D721Med (cell line): ENCODE measurements around the gene SLC7A10.

ENCODE experiments used
- DNase-seq: peaks from one replicate; pipeline ENCODE4 v3.0.0; 2011; ENCODE audit warnings: low spot score; ENCODE audit not compliant: insufficient read length
- FAIRE-seq: peaks from 2 replicates; lab custom pipeline; 2011; peaks lifted over from hg19 to GRCh38; lab: Jason Lieb, UNC
- TF ChIP-seq, protein P1 (sequence below): IDR thresholded peaks from 2 replicates; pipeline ENCODE4 v1.5.1; 2012; ENCODE audit warnings: mild to moderate bottlenecking, control low read depth; ENCODE audit not compliant: insufficient read depth; ENCODE audit errors: missing control alignments

The SLC7A10 gene

DNA sequence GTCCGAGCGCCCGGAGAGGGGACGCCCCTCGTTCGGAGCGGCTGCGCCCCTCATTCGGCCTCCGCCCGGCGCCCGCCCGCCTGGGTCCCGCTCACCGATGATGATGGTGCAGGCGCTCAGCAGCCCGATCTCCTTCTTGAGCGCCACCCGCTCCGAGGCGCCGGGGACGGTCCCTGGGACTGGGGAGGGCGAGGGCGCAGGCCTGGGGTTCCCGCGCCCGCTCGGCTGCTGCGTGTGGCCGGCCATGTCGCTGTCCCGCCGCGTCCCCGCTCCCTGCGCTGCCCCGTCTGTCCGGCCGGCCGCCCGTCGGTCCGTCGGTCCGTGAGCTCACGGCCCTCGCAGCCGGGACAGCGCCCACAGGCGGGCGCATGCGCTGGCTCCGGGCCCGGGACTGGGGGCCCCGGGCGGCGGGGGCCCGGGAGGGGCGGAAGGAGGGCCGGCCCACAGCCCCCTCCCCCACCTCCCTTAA is at the start of gene SLC7A10:
Gene SLC7A10 (minus strand): TSS at position 393 of the 469 bp plus-strand sequence. CDS start 147 bp downstream, at position 246.
- DNase-seq (no peak), FAIRE-seq (no peak)
- TF ChIP-seq, protein P1, sequence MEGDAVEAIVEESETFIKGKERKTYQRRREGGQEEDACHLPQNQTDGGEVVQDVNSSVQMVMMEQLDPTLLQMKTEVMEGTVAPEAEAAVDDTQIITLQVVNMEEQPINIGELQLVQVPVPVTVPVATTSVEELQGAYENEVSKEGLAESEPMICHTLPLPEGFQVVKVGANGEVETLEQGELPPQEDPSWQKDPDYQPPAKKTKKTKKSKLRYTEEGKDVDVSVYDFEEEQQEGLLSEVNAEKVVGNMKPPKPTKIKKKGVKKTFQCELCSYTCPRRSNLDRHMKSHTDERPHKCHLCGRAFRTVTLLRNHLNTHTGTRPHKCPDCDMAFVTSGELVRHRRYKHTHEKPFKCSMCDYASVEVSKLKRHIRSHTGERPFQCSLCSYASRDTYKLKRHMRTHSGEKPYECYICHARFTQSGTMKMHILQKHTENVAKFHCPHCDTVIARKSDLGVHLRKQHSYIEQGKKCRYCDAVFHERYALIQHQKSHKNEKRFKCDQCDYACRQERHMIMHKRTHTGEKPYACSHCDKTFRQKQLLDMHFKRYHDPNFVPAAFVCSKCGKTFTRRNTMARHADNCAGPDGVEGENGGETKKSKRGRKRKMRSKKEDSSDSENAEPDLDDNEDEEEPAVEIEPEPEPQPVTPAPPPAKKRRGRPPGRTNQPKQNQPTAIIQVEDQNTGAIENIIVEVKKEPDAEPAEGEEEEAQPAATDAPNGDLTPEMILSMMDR: no peak

DNA sequence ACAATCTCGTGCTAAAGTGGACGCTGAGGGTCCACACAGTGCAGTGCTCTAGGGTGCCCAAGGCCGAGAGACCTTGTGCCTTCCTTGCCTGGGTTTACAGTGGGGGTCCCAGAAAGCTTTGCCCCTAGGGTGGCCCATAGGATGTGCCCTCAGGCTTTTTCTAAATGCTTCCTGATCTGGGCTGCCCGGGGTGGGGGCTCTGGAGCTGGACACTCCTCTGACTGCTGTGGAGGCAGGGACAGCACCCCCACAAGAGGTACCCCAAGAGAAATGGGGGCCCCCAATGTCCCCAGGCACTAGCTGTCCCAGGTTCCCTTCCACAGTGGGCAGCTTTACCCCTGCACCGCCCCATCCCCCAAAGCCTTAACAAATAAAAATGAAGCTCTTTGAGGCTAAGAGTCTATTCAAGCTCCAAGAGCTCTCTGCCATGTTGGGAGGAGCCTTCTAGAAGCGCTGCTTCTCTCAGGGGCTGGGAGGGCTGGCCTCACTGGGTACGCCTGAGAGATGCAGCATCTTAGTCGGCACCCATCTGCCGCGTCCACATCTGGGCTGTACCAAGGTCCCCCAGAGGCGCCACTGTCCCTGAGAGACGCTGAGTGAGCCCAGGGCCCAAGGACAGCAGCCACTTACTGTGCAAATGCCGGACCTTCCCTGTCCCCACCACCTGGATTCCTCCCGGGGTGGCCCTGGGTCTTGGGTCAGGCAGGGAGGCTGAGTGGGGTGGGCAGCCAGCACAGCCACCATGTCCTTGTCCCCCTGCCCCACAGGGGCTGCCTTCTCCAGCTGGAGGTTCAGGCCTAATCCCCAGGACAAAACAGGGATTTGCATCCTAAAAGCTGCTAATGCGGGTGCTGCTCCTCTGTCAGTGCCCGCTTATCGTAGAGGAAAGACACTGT is 49.3 kb upstream of the SLC7A10 start:
- TF ChIP-seq, protein P1: no peak
- FAIRE-seq (no peak), DNase-seq (no peak)

DNA sequence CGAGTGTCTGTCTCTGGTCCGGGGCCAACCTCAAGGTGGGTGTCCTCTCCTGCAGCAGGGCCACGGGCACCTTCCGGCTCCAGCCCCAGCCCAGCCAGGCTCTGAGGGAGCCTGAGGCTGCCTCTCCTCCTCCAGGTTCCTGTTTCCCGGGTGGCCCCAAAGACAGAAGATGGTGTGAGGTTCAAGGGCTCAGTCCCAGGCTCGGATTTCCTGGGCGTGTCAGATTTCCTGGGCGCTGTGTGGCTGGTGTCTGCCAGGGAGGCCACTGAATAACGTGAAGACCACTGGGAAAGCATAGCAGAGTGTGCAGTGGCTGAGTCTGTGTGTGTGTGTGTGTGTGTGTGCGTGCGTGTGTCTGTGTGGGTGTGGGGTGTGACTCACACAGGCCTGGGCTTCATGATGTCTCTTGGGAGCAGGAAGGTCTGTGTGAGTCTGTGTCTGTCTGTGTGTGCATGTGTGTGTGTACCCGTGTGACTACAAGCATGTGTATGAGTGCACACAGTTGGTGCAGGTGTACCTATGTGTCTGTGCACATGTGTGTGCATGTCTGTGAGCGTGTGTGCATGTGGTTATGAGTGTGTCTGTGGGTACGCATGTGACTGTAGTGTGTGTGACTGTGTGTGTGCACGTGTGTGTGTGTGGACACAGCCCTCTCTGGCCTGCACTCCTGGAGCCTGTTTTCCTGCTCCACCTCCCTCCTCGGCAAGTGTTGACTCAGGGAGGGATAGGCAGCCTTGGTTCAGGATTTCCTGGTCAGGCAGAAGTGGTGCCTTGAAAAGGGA is 48.4 kb upstream of the SLC7A10 start:
- DNase-seq: no peak
- no peak for FAIRE-seq
- TF ChIP-seq, protein P1: no peak

DNA sequence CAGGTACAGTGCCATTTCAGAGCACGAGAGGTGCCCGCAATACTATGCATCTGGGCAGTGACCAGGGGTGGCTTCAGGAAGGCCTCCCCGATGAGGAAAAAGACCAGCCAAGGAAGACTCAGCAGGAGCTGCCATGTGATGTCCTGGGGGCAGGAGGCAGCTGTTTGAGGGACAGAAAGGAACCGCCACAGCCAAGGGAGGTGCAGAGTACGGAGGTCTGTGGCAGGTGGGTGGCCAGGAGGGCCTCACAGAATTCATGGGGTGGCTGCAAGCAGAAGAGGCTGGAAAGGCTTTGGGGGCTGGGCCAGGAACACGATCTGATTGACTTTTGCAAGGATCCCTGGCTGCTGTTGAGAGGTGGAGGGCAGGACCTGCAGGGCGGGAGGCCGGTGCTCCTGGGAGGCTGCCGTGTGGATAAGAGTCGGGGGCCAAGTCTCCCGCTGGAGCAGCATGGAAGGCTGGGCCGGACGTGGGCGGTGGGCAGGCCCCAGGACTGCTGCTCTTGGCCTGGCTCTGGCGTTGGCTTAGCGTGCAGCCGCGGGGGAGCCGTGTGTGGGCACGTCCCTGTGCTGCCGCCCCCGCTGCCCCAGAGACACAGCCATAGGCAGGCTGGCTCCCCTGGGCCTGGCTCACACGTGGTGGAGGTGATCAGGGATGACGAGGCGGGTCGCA is 47.6 kb upstream of the SLC7A10 start:
- DNase-seq (no peak), FAIRE-seq (no peak)
- TF ChIP-seq, protein P1: no peak

DNA sequence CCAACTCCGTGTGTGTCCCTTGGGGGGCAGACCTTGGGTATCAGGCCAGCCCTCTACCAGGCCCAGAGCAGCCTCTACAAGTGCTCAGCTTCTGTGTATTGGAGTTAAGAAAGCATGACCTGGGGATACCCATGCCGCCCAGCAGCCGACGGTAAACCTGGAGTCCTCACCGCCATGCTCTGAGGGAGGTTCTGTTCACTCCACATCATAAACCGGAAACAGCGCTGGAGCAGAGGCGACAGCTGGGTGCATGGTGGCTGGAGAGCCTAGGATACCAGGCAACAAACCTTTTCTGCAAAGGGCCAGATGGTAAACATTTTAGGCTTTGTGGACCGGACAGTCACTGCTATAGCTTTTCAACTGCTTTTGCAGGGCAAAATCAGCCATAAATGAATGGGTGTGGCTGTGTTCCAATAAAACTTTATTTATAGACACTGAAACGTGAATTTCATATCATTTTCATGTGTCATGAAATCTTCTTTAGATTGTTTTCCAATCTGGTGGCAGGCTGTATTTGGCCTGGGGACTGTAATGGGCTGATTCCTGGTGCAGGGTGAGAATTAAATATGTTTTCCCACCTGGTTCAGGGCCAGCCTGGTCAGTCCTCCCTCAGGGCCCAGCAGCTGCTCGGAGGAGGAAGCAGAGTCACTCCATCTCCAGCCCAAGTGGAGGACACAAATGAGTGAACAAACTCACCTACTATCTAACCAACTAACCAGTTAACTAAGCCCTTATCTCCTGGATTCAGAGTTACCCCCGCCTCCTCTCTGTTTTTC is 45.8 kb upstream of the SLC7A10 start:
- TF ChIP-seq, protein P1: no peak
- DNase-seq: no peak
- no peak for FAIRE-seq

DNA sequence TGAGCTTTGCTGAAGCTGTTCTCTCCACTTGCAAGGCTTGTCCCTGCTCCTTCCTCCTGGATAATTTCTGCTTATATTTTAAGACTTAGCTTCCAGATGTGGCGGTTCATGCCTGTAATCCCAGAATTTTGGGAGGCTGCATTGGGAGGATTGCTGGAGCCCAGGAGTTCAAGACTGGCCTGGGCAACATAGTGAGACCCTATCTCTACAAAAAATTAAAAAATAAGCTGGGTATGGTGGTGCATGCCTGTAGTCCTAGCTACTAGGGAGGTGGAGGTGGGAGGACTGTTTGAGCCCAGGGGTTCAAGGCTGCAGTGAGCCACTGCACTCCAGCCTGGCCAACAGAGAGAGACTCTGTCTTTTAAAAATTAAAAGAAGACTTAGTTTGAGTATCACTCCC is 45.1 kb upstream of the SLC7A10 start:
- FAIRE-seq: no peak
- DNase-seq: no peak
- TF ChIP-seq, protein P1: no peak
